Caco-2 (cell line): ENCODE results near the gene ASCC1. TPM values are rescaled to one million over a fixed set of nuclear protein-coding genes. Genes with fewer than 3 reads are reported as not detected.

ENCODE experiments used
- BruUV-seq: library from RNA; stranded (reverse); fragments of 400-500 nt; replicated peaks from 2 replicates; lab custom pipeline; 2021; lab: Mats Ljungman, UMichigan
- CTCF ChIA-PET: fragments of 300-600 bp; sonication (Branson Sonifier 250); formaldehyde crosslinking; loops from one replicate; lab custom pipeline; 2022; ENCODE audit warnings: antibody characterized with exemption; lab: Charles Lee
- POLR2A ChIA-PET: fragments of 300-600 bp; sonication (Branson Sonifier 250); formaldehyde crosslinking; loops from one replicate; lab custom pipeline; 2022; ENCODE audit warnings: antibody characterized with exemption; lab: Charles Lee
- DNase-seq, 2 experiments: peaks; one replicate each; pipeline versions ENCODE4 v3.0.0 to v3.0.0-alpha.2; 2020 to 2022
- H3K27me3 ChIP-seq: replicated peaks from 2 replicates; pipeline ENCODE4 v1.6.0; 2011; ENCODE audit warnings: low read length; ENCODE audit not compliant: control insufficient read depth, insufficient read depth
- H3K36me3 ChIP-seq: 2 replicates; pipeline ENCODE4 v1.5.1; 2011; ENCODE audit warnings: low read length; ENCODE audit not compliant: control insufficient read depth, insufficient read depth
- H3K4me1 ChIP-seq: fragments of 250-450 bp; sonication (Bioruptor Pico); 2 replicates; pipeline ENCODE4 v1.5.1; 2020; ENCODE audit warnings: mild to moderate bottlenecking
- H3K4me3 ChIP-seq: 2 replicates; pipeline ENCODE4 v1.5.1; 2011; ENCODE audit warnings: low read depth, mild to moderate bottlenecking, control low read depth, low read length
- H3K9me3 ChIP-seq: fragments of 250-450 bp; sonication (Bioruptor Pico); 2 replicates; pipeline ENCODE4 v1.5.1; 2020; ENCODE audit warnings: mild to moderate bottlenecking, moderate library complexity
- H3K27ac Mint-ChIP-seq: one replicate; pipeline ENCODE4 v1.8.0; 2022; ENCODE audit warnings: mixed read lengths; ENCODE audit not compliant: unreplicated experiment
- H3K27me3 Mint-ChIP-seq: one replicate; pipeline ENCODE4 v1.8.0; 2022; ENCODE audit warnings: mixed read lengths; ENCODE audit not compliant: insufficient read depth, unreplicated experiment
- H3K36me3 Mint-ChIP-seq: one replicate; pipeline ENCODE4 v1.8.0; 2022; ENCODE audit warnings: mild to moderate bottlenecking, mixed read lengths; ENCODE audit not compliant: insufficient read depth, unreplicated experiment
- H3K4me1 Mint-ChIP-seq: one replicate; pipeline ENCODE4 v1.8.0; 2022; ENCODE audit warnings: low read depth, mixed read lengths; ENCODE audit not compliant: unreplicated experiment
- H3K4me3 Mint-ChIP-seq: one replicate; pipeline ENCODE4 v1.8.0; 2022; ENCODE audit warnings: mild to moderate bottlenecking, moderate library complexity, mixed read lengths; ENCODE audit not compliant: unreplicated experiment
- H3K9me3 Mint-ChIP-seq: one replicate; pipeline ENCODE4 v1.8.0; 2022; ENCODE audit warnings: mixed read lengths; ENCODE audit not compliant: unreplicated experiment
- CTCF ChIP-seq, 2 experiments: fragments of 200-600 bp in 1 of 2; IDR thresholded peaks; 1 replicate in 1 of 2; 2 replicates in 1 of 2; pipeline versions ENCODE4 v1.5.1 to v1.8.0; 2011 to 2022; ENCODE audit warnings: antibody characterized with exemption in 1 of 2, control low read depth in 1 of 2, inconsistent platforms in 1 of 2, low read depth in 1 of 2, low read length in 1 of 2, mild to moderate bottlenecking in 1 of 2, moderate library complexity in 1 of 2; ENCODE audit not compliant: insufficient read depth in 1 of 2, severe bottlenecking in 1 of 2, unreplicated experiment in 1 of 2
- intact Hi-C: fragments of 100-400 bp; cut with micrococcal nuclease; formaldehyde crosslinking; loops from one replicate; pipeline ENCODE4 v1.10.0; 2022; ENCODE audit not compliant: unreplicated experiment
- total RNA-seq: library from RNA; stranded (reverse); gene quantifications from 2 replicates; pipeline ENCODE4 v1.2.3, GENCODE V29; 2022

ASCC1 gene
- total RNA-seq, 1 experiment from 2014 or later = 73.7 TPM

GRCh38 chr10:72088889-72089575 is 127.0 kb downstream of the ASCC1 start:
- H3K36me3 ChIP-seq = no peaks in the 10 kb centered on the region
- Mint-ChIP-seq H3K9me3 (no peaks in the 10 kb centered on the region), H3K27ac (peak overlapping the region; percentile 40), H3K4me3 (peak overlapping the region; percentile 10), H3K27me3 (no peaks in the 10 kb centered on the region), H3K36me3 (peaks cover 14% of the 10 kb centered on the region), H3K4me1 (peaks cover 12% of the 10 kb centered on the region)
- H3K9me3 ChIP-seq = no peaks in the 10 kb centered on the region
- H3K4me3 ChIP-seq = no peak overlapping the region
- intact Hi-C loops = no loop called here
- no TSS peak for BruUV-seq
- TF ChIP-seq CTCF (IDR thresholded peaks at IDR 0.05; ENCODE audit: insufficient read depth in 1 of 2, low read depth in 1 of 2, low read length in 1 of 2, severe bottlenecking in 1 of 2, unreplicated experiment in 1 of 2) = no peak
- ChIA-PET POLR2A (interaction anchor here (0.7 to 0.8 kb wide), 2 partner anchors 17 to 232 kb away, joined by 3 read pairs; no protein-coding TSS in a partner anchor), CTCF (interaction anchor here (1.7 to 1.9 kb wide), 2 partner anchors 40 kb away, joined by 5 read pairs; no protein-coding TSS in a partner anchor)
- peaks cover 20% of the 10 kb centered on the region for H3K4me1 ChIP-seq
- no peak for DNase-seq
- H3K27me3 ChIP-seq = no peaks in the 10 kb centered on the region

GRCh38 chr10:72087969-72088888 is 127.8 kb downstream of the ASCC1 start, which contains the start of gene SPOCK2:
Gene SPOCK2 (minus strand): TSS chr10:72088551. CDS start chr10:72088328, 223 bp downstream.
- intact Hi-C loops = no loop called here
- no peak for TF ChIP-seq CTCF (IDR thresholded peaks at IDR 0.05; ENCODE audit: insufficient read depth in 1 of 2, low read depth in 1 of 2, low read length in 1 of 2, severe bottlenecking in 1 of 2, unreplicated experiment in 1 of 2)
- Histone ChIP-seq H3K4me1 (peaks cover 19% of the 10 kb centered on the region), H3K4me3 (peak within 1 kb of the TSS; percentile 22), H3K36me3 (no peaks in the 10 kb centered on the region), H3K27me3 (no peaks in the 10 kb centered on the region), H3K9me3 (no peaks in the 10 kb centered on the region)
- Mint-ChIP-seq H3K27me3 (no peaks in the 10 kb centered on the region), H3K4me1 (peaks cover 12% of the 10 kb centered on the region), H3K36me3 (peaks cover 14% of the 10 kb centered on the region), H3K27ac (peak within 1 kb of the TSS; percentile 40), H3K9me3 (no peaks in the 10 kb centered on the region), H3K4me3 (peak within 1 kb of the TSS; percentile 68)
- ChIA-PET CTCF (interaction anchor here (0.5 to 1.7 kb wide), 2 partner anchors 26 to 40 kb away, joined by 4 to 5 read pairs; no protein-coding TSS in a partner anchor), POLR2A (no interaction called here)
- no TSS peak for BruUV-seq
- no peak for DNase-seq

GRCh38 chr10:72087392-72087968 is 128.6 kb downstream of the ASCC1 start:
- Mint-ChIP-seq H3K4me1 (peaks cover 9% of the 10 kb centered on the region), H3K4me3 (no peak overlapping the region), H3K27me3 (no peaks in the 10 kb centered on the region), H3K27ac (no peak overlapping the region), H3K36me3 (peaks cover 9% of the 10 kb centered on the region), H3K9me3 (no peaks in the 10 kb centered on the region)
- intact Hi-C loops = no loop called here
- no peaks in the 10 kb centered on the region for H3K36me3 ChIP-seq
- no peak overlapping the region for H3K4me3 ChIP-seq
- no TSS peak for BruUV-seq
- no peak for TF ChIP-seq CTCF (IDR thresholded peaks at IDR 0.05; ENCODE audit: insufficient read depth in 1 of 2, low read depth in 1 of 2, low read length in 1 of 2, severe bottlenecking in 1 of 2, unreplicated experiment in 1 of 2)
- no peak for DNase-seq
- no peaks in the 10 kb centered on the region for H3K9me3 ChIP-seq
- ChIA-PET POLR2A (no interaction called here), CTCF (interaction anchor here (1.7 kb wide), 1 partner anchor 39 kb away, joined by 5 read pairs; no protein-coding TSS in a partner anchor)
- no peaks in the 10 kb centered on the region for H3K27me3 ChIP-seq
- peaks cover 12% of the 10 kb centered on the region for H3K4me1 ChIP-seq
